Keratinocyte (primary cell): Measurements from ENCODE around the gene ANTXR2. TPM values are rescaled to one million over a fixed set of nuclear protein-coding genes. Genes with fewer than 3 reads are reported as not detected.

Experiments used
- DNase-seq: peaks from one replicate; pipeline ENCODE4 v3.0.0-alpha.2; 2011; ENCODE audit warnings: low read depth, missing footprints, low spot score
- FAIRE-seq: peaks from 2 replicates; lab custom pipeline; 2011; peaks lifted over from hg19 to GRCh38; lab: Jason Lieb, UNC
- H2AFZ ChIP-seq: 2 replicates; pipeline ENCODE4 v1.6.0; 2012; ENCODE audit warnings: low read length, control low read depth, inconsistent platforms; ENCODE audit not compliant: control insufficient read depth
- H3K27ac ChIP-seq: 2 replicates; pipeline ENCODE4 v1.5.1; 2011; ENCODE audit warnings: low read length; ENCODE audit not compliant: control insufficient read depth, insufficient read depth
- H3K27me3 ChIP-seq: 3 replicates; pipeline ENCODE4 v1.6.0; 2011; ENCODE audit warnings: low read length; ENCODE audit not compliant: control insufficient read depth, insufficient read depth; ENCODE audit errors: extremely low read depth
- H3K36me3 ChIP-seq, 2 experiments: 2 replicates in 1 of 2; 3 replicates in 1 of 2; pipeline ENCODE4 v1.5.1; 2011; ENCODE audit warnings: low read length in 2 of 2, mild to moderate bottlenecking in 1 of 2; ENCODE audit not compliant: control insufficient read depth in 2 of 2, insufficient read depth in 2 of 2; ENCODE audit errors: extremely low read depth in 1 of 2
- H3K4me1 ChIP-seq: 3 replicates; pipeline ENCODE4 v1.5.1; 2011; ENCODE audit warnings: low read length; ENCODE audit not compliant: control insufficient read depth, insufficient read depth; ENCODE audit errors: extremely low read depth
- H3K4me2 ChIP-seq: 3 replicates; pipeline ENCODE4 v1.6.0; 2011; ENCODE audit warnings: low read depth, low read length; ENCODE audit not compliant: control insufficient read depth, insufficient read depth; ENCODE audit errors: extremely low read depth
- H3K4me3 ChIP-seq, 3 experiments: fragments of 200-600 bp in 1 of 3; sonication (generic) in 1 of 3; 2 replicates in 2 of 3; 3 replicates in 1 of 3; pipeline ENCODE4 v1.5.1; 2011 to 2016; ENCODE audit warnings: low read length in 3 of 3, mild to moderate bottlenecking in 3 of 3, control low read depth in 2 of 3, inconsistent platforms in 1 of 3, low read depth in 1 of 3, mixed read lengths in 1 of 3, mixed run types in 1 of 3, moderate library complexity in 1 of 3; ENCODE audit not compliant: control insufficient read depth in 2 of 3, insufficient read depth in 2 of 3; ENCODE audit errors: extremely low read depth in 1 of 3
- H3K79me2 ChIP-seq: 2 replicates; pipeline ENCODE4 v1.6.0; 2012; ENCODE audit warnings: low read length; ENCODE audit not compliant: control insufficient read depth, insufficient read depth
- H3K9ac ChIP-seq: 3 replicates; pipeline ENCODE4 v1.6.0; 2011; ENCODE audit warnings: low read length; ENCODE audit not compliant: control insufficient read depth, insufficient read depth; ENCODE audit errors: extremely low read depth
- H3K9me1 ChIP-seq: 3 replicates; pipeline ENCODE4 v1.6.0; 2011; ENCODE audit warnings: low read length; ENCODE audit not compliant: control insufficient read depth, insufficient read depth; ENCODE audit errors: extremely low read depth
- H3K9me3 ChIP-seq: 2 replicates; pipeline ENCODE4 v1.5.1; 2012; ENCODE audit warnings: low read depth, low read length; ENCODE audit not compliant: control insufficient read depth
- H4K20me1 ChIP-seq: 3 replicates; pipeline ENCODE4 v1.6.0; 2011; ENCODE audit warnings: low read length; ENCODE audit not compliant: control insufficient read depth, insufficient read depth; ENCODE audit errors: extremely low read depth
- EZH2 ChIP-seq: IDR thresholded peaks from one replicate; pipeline ENCODE4 v1.6.1; 2012; ENCODE audit warnings: inconsistent platforms, mild to moderate bottlenecking, low read length, moderate library complexity
- dilution Hi-C: fragments of 300-500 bp; cut with MboI; formaldehyde crosslinking; loops from one replicate; pipeline ENCODE4 v1.7.0; 2020; ENCODE audit warnings: low sequenced_read_pairs; ENCODE audit not compliant: extremely low pct_ligation_motif_present
- polyA plus RNA-seq, 5 experiments: library from polyadenylated mRNA; depleted of rRNA in 3 of 5; stranded (reverse) in 3 of 5; stranded (forward) in 1 of 5; unstranded in 1 of 5; fragments of >200 nt; gene quantifications; 1 replicate in 1 of 5; 2 replicates in 3 of 5; 3 replicates in 1 of 5; pipeline versions ENCODE4 v1.2.1 to v1.2.3, GENCODE V29; 2011 to 2012; ENCODE audit warnings: missing spikeins in 2 of 5, low read depth in 1 of 5, low replicate concordance in 1 of 5
- TF ChIP-seq, protein P1 (sequence below), 3 experiments: IDR thresholded peaks in 1 of 3; conservative IDR thresholded peaks in 1 of 3; optimal IDR thresholded peaks in 1 of 3; 2 replicates in 2 of 3; 3 replicates in 1 of 3; pipeline versions ENCODE3 to v1.5.1; 2011; ENCODE audit warnings: low read length in 3 of 3, mild to moderate bottlenecking in 3 of 3, moderate library complexity in 2 of 3, control low read depth in 1 of 3, inconsistent platforms in 1 of 3; ENCODE audit not compliant: insufficient read depth in 2 of 3; ENCODE audit errors: extremely low read depth in 1 of 3

Gene ANTXR2
- polyA plus RNA-seq, 1 donor (not counting 4 experiments of a cell fraction or from before 2014, with no cell fraction given): 89.1 TPM

DNA sequence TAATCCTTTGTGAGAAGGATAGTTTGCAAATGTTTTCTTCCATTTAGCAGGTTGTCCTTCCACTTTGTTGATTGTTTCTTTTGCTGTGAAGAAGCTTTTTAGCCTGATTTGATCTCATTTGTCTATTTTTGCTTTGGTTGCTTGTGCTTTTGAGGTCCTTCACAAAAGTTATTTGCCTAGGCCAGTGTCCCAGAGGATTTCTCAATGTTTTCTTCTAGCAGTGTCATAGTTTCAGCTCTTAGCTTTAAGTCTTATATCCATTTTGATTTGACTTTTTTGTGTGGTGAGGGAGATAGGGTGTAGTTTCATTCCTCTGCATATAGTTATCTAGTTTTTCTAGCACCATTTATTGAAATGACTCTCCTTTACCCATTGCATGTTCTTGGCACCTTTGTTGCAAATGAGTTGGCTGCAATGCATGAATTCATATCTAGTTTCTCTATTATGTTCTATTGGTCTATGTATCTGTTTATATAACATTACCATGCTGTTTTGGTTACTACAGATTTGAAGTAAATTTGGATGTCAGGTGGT is 41.8 kb upstream of the ANTXR2 start:
- no peaks in the 10 kb centered on the region for H3K9me3 ChIP-seq
- H3K4me2 ChIP-seq: no peak overlapping the region
- H3K9me1 ChIP-seq: no peaks in the 10 kb centered on the region
- H3K27ac ChIP-seq: no peak overlapping the region
- H3K27me3 ChIP-seq: no peaks in the 10 kb centered on the region
- no peak for TF ChIP-seq EZH2
- TF ChIP-seq, protein P1, sequence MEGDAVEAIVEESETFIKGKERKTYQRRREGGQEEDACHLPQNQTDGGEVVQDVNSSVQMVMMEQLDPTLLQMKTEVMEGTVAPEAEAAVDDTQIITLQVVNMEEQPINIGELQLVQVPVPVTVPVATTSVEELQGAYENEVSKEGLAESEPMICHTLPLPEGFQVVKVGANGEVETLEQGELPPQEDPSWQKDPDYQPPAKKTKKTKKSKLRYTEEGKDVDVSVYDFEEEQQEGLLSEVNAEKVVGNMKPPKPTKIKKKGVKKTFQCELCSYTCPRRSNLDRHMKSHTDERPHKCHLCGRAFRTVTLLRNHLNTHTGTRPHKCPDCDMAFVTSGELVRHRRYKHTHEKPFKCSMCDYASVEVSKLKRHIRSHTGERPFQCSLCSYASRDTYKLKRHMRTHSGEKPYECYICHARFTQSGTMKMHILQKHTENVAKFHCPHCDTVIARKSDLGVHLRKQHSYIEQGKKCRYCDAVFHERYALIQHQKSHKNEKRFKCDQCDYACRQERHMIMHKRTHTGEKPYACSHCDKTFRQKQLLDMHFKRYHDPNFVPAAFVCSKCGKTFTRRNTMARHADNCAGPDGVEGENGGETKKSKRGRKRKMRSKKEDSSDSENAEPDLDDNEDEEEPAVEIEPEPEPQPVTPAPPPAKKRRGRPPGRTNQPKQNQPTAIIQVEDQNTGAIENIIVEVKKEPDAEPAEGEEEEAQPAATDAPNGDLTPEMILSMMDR (optimal IDR thresholded peaks at IDR 0.05 in 1 of 3, IDR thresholded peaks at IDR 0.05 in 1 of 3, conservative IDR thresholded peaks at IDR 0.05 in 1 of 3; ENCODE audit: extremely low read depth in 1 of 3, insufficient read depth in 2 of 3, low read length in 3 of 3): no peak
- H2AFZ ChIP-seq: no peak overlapping the region
- H3K4me1 ChIP-seq: peaks cover 8% of the 10 kb centered on the region
- no peaks in the 10 kb centered on the region for H4K20me1 ChIP-seq
- no peak overlapping the region for H3K4me3 ChIP-seq
- FAIRE-seq (no peak), DNase-seq (no peak)
- H3K79me2 ChIP-seq: no peaks in the 10 kb centered on the region
- no peaks in the 10 kb centered on the region for H3K36me3 ChIP-seq
- H3K9ac ChIP-seq: no peak overlapping the region
- dilution Hi-C loops: no loop called here

DNA sequence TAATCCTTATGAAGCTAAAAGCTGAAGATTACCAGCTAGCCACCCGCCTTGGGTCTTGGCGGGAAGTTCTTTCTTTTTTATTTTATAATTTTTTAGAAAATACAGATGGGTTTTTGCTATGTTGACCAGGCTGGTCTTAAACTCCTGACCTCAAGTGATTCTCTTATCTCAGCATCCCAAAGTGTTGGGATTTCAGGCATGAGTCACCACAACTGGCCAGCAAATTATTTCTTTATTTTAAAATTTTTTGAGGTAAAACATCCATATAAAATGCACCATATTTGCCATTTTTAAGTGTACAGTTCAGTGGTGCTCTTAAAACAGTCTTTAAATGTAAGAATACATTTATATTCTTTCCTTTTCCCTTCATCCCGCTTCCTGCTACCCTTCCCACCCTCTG is 40.6 kb upstream of the ANTXR2 start:
- H3K9ac ChIP-seq: no peak overlapping the region
- H3K4me2 ChIP-seq: no peak overlapping the region
- peaks cover 8% of the 10 kb centered on the region for H3K4me1 ChIP-seq
- no peaks in the 10 kb centered on the region for H3K27me3 ChIP-seq
- H3K36me3 ChIP-seq: no peaks in the 10 kb centered on the region
- no peaks in the 10 kb centered on the region for H3K79me2 ChIP-seq
- no peaks in the 10 kb centered on the region for H3K9me1 ChIP-seq
- no peak for FAIRE-seq
- no peaks in the 10 kb centered on the region for H4K20me1 ChIP-seq
- no peak overlapping the region for H3K27ac ChIP-seq
- dilution Hi-C loops: no loop called here
- no peak overlapping the region for H2AFZ ChIP-seq
- no peak for DNase-seq
- no peak for TF ChIP-seq EZH2
- TF ChIP-seq, protein P1 (optimal IDR thresholded peaks at IDR 0.05 in 1 of 3, IDR thresholded peaks at IDR 0.05 in 1 of 3, conservative IDR thresholded peaks at IDR 0.05 in 1 of 3; ENCODE audit: extremely low read depth in 1 of 3, insufficient read depth in 2 of 3, low read length in 3 of 3): no peak
- H3K9me3 ChIP-seq: no peaks in the 10 kb centered on the region
- no peak overlapping the region for H3K4me3 ChIP-seq
